Measurements from ENCODE around the gene CCDC88B. TPM values are rescaled to one million over a fixed set of nuclear protein-coding genes. Genes with fewer than 3 reads are reported as not detected.

CCDC88B gene
- total RNA-seq, 1 experiment from 2014 or later: 11.2 TPM

GRCh38 chr11:64400102-64400501, 60.1 kb downstream of the CCDC88B start:
- H4K5ac ChIP-seq (ENCODE audit: insufficient read length, low read depth, low read length): no peak overlapping the region
- Mint-ChIP-seq H3K27me3 (ENCODE audit: low read depth) (peaks cover 37% of the 10 kb centered on the region), H3K4me1 (peaks cover 21 to 23% of the 10 kb centered on the region in 2 experiments), H3K36me3 (ENCODE audit: insufficient read depth in 1 of 3, low read depth in 3 of 3) (peaks cover 0 to 6% (median 0%) of the 10 kb centered on the region in 3 experiments; a peak in 4 of 7 replicates), H3K27ac (no peak overlapping the region), H3K9me3 (peaks cover 4 to 11% of the 10 kb centered on the region in 2 experiments; a peak in 4 of 5 replicates), H3K4me3 (no peak overlapping the region)
- H2BK15ac ChIP-seq (ENCODE audit: low read depth, low read length): no peak overlapping the region
- H4K8ac ChIP-seq (replicated peaks; ENCODE audit: insufficient read length, low read depth, low read length): no peak overlapping the region
- no peak overlapping the region for H2BK20ac ChIP-seq (ENCODE audit: low read depth, low read length, poor library complexity, severe bottlenecking)
- H2BK120ac ChIP-seq (ENCODE audit: low read depth, low read length, poor library complexity, severe bottlenecking): no peak overlapping the region
- no peak overlapping the region for H4K91ac ChIP-seq (ENCODE audit: insufficient read length, low read depth, low read length)
- H3K27me3 ChIP-seq (ENCODE audit: insufficient read depth, low read length): no peaks in the 10 kb centered on the region
- H3K79me1 ChIP-seq (ENCODE audit: insufficient read depth, low read depth, low read length, poor library complexity, severe bottlenecking): no peaks in the 10 kb centered on the region
- H3K4ac ChIP-seq (ENCODE audit: low read depth, low read length): no peak overlapping the region
- H2BK12ac ChIP-seq (ENCODE audit: insufficient read length, low read depth, low read length): no peak overlapping the region
- H3K79me2 ChIP-seq (ENCODE audit: insufficient read depth, low read length): no peaks in the 10 kb centered on the region
- no CpG with 5 or more reads among the region's 6 CpGs for WGBS (ENCODE audit: extremely low coverage, insufficient read length, low lambda C conversion rate)
- no peak for TF ChIP-seq CTCF (conservative IDR thresholded peaks at IDR 0.05)
- H3K4me2 ChIP-seq (ENCODE audit: insufficient read depth, insufficient read length, low read length): no peak overlapping the region
- no peak overlapping the region for H2AFZ ChIP-seq (ENCODE audit: low read length)
- H3K23me2 ChIP-seq (ENCODE audit: insufficient read length, low read depth, low read length, poor library complexity, severe bottlenecking): no peaks in the 10 kb centered on the region
- H3K14ac ChIP-seq (ENCODE audit: insufficient read depth, low read length): no peak overlapping the region; the same call in 1 of the 2 replicates
- H3K9me3 ChIP-seq (ENCODE audit: control insufficient read depth, low read depth, low read length): no peaks in the 10 kb centered on the region
- no peak overlapping the region for H3T11ph ChIP-seq (ENCODE audit: low read length)
- H3K4me1 ChIP-seq (ENCODE audit: insufficient read depth, low read length): no peaks in the 10 kb centered on the region; the same call in 1 of the 2 replicates
- H4K20me1 ChIP-seq (ENCODE audit: control insufficient read depth, insufficient read depth, insufficient read length): peaks cover 3% of the 10 kb centered on the region
- H3K23ac ChIP-seq (ENCODE audit: insufficient read length, low read depth, low read length): no peak overlapping the region
- no peak overlapping the region for H3K9ac ChIP-seq (ENCODE audit: extremely low read depth, insufficient read length, low read length)
- no peak overlapping the region for H2BK5ac ChIP-seq (ENCODE audit: insufficient read length, low read length)
- no peak overlapping the region for H2AK5ac ChIP-seq (ENCODE audit: insufficient read length, low read length)
- H3K18ac ChIP-seq (ENCODE audit: insufficient read length, low read depth, low read length): no peak overlapping the region
- no peak for DNase-seq
- H3K27ac ChIP-seq (ENCODE audit: insufficient read length, low read depth, low read length): no peak overlapping the region
- no peak overlapping the region for H3K56ac ChIP-seq (ENCODE audit: insufficient read length, low read depth, low read length)

Measured in H9 (cell line).